Stimulated activated CD4-positive, alpha-beta T cell treated with anti-CD3 and anti-CD28 coated beads, Interleukin-12 subunit alpha, Interleukin-12 subunit beta, amount 100 ng/mL, for 48 hours (primary cell): ENCODE results near the gene QRICH1.

Experiments used
- DNase-seq, 3 donors: peaks; one replicate each; pipeline ENCODE4 v3.0.0-alpha.2; 2020; ENCODE audit warnings: low read depth in 2 of 3, low spot score in 1 of 3

The QRICH1 gene, protein sequence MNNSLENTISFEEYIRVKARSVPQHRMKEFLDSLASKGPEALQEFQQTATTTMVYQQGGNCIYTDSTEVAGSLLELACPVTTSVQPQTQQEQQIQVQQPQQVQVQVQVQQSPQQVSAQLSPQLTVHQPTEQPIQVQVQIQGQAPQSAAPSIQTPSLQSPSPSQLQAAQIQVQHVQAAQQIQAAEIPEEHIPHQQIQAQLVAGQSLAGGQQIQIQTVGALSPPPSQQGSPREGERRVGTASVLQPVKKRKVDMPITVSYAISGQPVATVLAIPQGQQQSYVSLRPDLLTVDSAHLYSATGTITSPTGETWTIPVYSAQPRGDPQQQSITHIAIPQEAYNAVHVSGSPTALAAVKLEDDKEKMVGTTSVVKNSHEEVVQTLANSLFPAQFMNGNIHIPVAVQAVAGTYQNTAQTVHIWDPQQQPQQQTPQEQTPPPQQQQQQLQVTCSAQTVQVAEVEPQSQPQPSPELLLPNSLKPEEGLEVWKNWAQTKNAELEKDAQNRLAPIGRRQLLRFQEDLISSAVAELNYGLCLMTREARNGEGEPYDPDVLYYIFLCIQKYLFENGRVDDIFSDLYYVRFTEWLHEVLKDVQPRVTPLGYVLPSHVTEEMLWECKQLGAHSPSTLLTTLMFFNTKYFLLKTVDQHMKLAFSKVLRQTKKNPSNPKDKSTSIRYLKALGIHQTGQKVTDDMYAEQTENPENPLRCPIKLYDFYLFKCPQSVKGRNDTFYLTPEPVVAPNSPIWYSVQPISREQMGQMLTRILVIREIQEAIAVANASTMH

GRCh38 chr3:49093853-49094767 lies at the start of gene QRICH1:
Gene QRICH1, minus strand, starts transcription at chr3:49094071. Its CDS starts 17,054 bp downstream, at chr3:49077017.
- DNase-seq: peak; percentile 95 to 98 (median 95)

DNA sequence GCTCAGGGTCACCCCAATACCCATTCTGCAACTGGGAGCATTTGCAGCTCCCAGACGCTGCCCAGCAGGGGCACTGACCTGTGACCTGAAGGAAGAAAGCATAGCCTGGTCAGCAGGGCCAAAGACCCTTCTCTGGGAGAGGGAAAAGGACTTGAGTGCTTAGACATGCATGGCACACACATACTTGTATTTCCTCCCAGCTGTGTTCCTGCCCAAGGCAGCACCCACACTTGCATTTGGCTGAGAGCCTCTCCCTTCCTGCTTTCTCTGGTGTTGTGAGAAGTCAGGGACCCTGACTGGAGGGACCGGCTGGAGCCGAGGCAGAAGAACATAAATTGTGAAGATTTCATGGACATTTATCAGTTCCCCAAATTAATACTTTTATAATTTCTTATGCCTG lies 46.2 kb upstream of the QRICH1 start:
- no peak for DNase-seq

GRCh38 chr3:49135499-49135898 lies 41.6 kb upstream of the QRICH1 start:
- no peak for DNase-seq

GRCh38 chr3:49134471-49135265 lies 40.8 kb upstream of the QRICH1 start:
- no peak for DNase-seq

GRCh38 chr3:49133226-49133951 lies 39.5 kb upstream of the QRICH1 start:
- no peak for DNase-seq

DNA sequence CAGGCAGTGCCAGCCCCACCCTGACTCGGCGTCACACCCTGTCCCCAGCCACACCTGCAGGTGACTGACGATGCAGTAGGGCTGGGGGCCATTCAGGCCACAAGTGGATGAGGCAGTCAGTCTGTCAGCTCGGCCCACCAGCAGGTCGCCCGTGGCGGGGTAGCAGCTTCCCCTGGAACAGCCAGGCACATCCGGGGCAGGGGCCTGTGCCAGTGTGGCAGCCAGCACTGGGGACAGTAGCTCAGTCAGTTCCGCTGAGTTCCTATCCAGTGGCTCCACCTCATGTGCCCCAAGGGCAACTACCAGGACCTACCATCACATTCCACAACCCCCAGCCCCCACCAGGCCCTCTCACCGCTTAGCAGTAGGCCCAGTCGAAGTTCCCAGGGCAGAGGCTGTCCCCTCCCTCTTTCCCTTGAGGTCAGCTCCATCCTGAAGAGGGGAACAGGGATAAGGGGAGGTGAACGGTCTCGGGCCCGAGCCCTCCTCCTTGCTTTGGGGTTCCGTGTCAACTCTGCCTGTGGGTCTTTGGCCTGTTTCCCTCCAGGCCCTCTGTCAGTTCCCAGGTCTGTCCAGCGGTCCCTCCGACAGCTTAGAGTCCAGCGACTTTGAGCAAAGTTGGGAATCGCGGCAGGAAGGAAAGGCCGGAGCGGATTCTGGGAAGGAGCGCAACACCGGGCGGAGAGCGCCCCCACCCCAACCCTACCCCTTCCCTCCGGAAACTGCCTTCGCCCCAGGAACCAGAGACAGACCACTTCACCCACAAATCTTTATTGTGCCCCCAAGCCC lies 38.8 kb upstream of the QRICH1 start, which contains the start of gene LAMB2:
TSS of gene LAMB2 (minus strand) at position 614 of the 789 bp plus-strand sequence. CDS start at position 431, 183 bp downstream.
- DNase-seq: no peak

DNA sequence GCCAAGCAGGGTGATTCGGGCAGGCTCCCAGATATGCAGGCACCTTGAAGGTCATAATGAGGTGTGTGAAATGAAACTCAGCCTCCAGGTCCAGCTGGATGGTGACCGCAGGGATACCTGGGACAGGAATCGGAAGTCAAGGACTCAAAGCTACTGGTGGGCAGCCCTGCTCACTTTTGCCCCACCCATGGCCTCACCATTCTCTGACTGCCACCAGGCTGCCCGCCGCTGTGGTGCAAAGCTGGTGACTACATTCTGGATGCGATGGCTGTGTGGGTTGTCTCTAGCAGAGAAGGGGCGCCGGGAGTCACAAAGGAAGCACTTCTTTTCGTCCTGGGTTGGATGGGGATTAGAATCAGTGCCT lies 38.2 kb upstream of the QRICH1 start:
- DNase-seq: no peak

GRCh38 chr3:49131576-49131975 lies 37.7 kb upstream of the QRICH1 start:
- no peak for DNase-seq

DNA sequence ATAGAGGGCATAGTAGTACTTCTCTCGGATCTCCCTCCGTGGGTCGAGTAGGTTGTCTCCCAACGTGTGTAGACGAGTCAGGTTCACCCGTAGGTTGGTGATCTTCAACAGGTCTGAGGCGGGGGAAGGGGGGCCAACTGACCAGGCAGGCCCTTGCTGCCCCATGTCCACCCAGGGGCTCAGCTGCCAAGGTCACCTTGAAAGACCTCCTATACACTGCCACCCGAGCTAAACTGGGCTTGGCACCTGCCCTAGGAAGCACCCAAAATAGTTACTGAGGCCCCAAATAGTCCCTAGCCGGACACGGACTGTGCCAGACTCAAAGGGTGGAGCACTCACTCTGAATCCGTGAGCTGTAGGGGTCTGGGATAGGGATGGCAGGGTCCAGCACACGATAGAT lies 37.2 kb upstream of the QRICH1 start:
- DNase-seq: no peak

DNA sequence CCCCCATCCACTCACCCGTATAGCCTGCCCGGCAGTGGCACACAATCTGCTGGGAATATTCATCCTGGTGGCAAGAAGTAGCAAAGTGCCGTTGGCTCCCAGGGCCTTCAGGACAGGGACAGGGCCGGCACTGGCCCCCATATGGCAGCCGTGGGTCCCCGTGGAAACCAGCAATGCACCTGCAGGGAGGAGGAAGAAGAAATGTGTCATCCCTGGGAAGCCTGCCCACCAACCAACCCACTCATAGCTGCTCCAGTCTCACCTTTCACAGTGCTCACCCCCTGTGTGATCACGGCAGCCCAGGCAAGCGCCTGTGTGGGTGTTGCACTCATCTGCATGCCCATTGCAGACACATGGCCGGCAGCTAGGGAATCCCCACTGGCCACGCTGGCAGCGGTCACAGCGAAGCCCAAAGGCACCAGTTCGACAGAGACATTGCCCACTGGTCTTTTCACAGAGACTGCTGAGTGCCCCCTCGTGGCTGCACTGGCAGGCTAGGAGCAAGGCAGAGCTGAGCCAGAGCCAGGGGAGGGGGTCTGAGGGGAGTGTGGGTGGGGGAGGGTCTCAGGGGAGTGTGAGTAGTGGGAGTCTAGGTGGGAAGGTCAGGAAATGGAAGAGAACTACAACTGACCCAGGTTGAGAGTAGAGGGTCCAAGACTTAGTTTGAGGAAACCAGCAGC lies 31.3 kb upstream of the QRICH1 start:
- DNase-seq: no peak

DNA sequence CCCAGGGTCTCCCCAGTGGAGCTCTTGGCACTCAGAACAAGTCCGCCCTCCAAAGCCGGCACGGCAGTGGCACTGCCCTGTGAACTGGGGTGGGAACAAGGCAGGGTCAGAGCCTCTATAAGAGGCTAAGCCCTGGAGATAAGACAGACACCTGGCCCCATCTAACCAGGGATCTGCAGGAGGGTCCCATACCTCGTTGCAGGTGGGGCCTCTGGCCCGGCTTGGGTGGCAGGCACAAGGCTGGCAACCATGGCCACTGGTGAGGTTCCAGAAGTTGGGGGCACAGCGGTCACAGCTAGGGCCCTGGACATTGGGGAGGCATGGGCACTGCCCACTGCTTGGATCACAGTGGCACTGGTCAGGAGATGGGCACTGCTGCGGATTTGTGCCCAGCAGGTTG lies 30.3 kb upstream of the QRICH1 start:
- DNase-seq: no peak

GRCh38 chr3:49123687-49124086 lies 29.8 kb upstream of the QRICH1 start:
- DNase-seq: no peak

DNA sequence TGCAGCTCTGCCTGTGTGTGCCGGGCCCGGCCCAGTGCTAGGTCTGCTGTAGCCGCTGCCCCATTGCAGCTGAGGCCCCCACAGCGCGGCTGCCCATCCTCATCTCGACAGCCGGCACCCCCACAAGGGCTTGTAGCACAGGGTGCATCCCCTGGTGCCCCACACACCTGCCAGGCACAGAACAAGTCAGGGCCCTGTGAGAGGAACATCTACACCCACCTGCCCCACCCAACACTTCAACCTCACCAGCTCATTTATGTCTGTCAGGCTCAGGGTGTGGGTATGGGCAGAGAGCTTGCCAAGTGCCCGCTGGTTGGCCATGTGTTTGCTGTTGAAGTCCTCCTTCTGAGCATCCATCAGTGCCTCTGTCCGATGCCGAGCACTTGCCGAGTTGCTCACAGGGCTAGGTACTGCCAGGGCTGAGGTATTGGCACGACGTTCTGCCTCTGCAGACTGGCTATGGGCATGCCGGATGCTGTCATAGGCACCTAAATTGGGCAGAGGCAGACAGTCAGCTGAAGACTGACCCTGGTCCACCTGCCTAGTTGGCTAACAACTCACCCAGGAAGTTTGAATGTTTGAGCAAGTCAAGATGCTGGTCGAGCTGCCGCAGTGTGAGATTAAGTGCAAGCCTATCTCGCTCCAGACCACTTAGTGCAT lies 29.1 kb upstream of the QRICH1 start:
- DNase-seq: no peak

GRCh38 chr3:49122451-49122850 lies 28.6 kb upstream of the QRICH1 start:
- DNase-seq: no peak

- no peak for DNase-seq
These were observed 28.2 kb upstream of the QRICH1 start for GRCh38 chr3:49122022-49122421.

- no peak for DNase-seq
These were observed 27.4 kb upstream of the QRICH1 start for GRCh38 chr3:49121132-49121736.

DNA sequence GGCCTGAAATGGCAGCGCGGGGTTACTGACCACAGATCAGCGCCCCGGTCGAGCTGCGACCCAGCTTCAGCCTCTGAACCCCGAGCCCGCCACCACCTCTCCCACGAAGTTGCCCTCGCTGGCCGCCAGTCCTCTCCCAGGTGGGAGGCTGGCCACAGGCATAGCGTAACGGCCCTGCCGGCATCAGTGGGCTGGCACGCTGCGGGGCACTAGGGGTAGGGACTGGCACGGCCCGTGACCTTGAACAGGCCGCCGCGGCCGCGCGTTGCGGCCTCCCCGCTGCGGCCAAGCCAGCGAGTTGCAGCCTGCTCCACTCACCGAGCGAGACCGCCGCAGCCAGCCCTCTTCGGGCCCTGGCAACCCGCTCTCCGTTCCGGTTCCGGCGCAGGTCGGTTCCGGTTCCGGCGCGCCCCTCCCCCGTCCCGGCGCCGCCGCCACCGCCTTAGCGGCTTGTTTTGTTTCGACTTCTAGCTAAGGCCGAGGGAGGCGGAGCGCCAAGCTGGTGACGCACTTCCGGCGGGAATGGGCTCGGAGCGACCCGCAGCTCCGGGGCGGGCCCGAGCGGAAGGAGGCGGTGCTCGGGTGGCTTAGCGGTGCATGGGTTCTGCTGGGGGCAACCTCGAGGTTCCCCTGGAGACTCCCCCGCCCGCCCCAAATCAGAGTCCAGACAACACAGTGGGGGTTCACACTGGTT lies 26.7 kb upstream of the QRICH1 start, which contains the start of gene USP19:
TSS of gene USP19 (minus strand) at position 386 of the 694 bp plus-strand sequence. CDS start 1,678 bp downstream, outside the sequence.
- DNase-seq: peak; percentile 87 to 92 (median 89)
